Stimulated activated naive CD8-positive, alpha-beta T cell treated with anti-CD3 and anti-CD28 coated beads, Interleukin-15, Interleukin-2, amounts not matched to agents 100 ng/mL and 50 ng/mL, for 24 hours (primary cell): ENCODE data around the gene PLEKHJ1.
A peak's percentile ranks its signal among the peaks of the same experiment; 100 is the strongest.

Experiments used
- H3K27ac Mint-ChIP-seq: one replicate; pipeline ENCODE4 v1.8.0; 2021; ENCODE audit warnings: mild to moderate bottlenecking, mixed read lengths
- H3K27me3 Mint-ChIP-seq: one replicate; pipeline ENCODE4 v1.8.0; 2021; ENCODE audit warnings: mixed read lengths
- H3K36me3 Mint-ChIP-seq: one replicate; pipeline ENCODE4 v1.8.0; 2021; ENCODE audit warnings: low read depth, mixed read lengths
- H3K4me1 Mint-ChIP-seq: one replicate; pipeline ENCODE4 v1.8.0; 2021; ENCODE audit warnings: low read depth, mixed read lengths
- H3K4me3 Mint-ChIP-seq: one replicate; pipeline ENCODE4 v1.8.0; 2021; ENCODE audit warnings: mild to moderate bottlenecking, mixed read lengths
- H3K9me3 Mint-ChIP-seq: one replicate; pipeline ENCODE4 v1.8.0; 2021; ENCODE audit warnings: mixed read lengths

Gene PLEKHJ1

DNA sequence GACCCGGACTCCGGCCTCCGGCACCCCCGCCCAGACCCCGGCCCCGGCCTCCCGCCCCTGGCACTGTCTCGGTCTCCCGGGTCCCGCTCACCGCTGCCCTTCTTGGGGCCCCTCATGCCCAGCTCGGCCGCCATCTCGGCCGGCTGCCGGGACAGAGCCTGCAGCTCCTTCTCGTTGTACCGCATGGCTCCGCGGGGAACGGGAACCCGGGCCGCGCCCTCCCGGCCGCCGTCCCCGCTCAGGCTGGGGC lies 140 bp downstream of the PLEKHJ1 start:
- Mint-ChIP-seq H3K27me3 (peaks cover 4% of the 10 kb centered on the region), H3K4me3 (peak overlapping the region; percentile 98), H3K27ac (peak overlapping the region; percentile 99), H3K4me1 (peaks cover 62% of the 10 kb centered on the region), H3K9me3 (no peaks in the 10 kb centered on the region), H3K36me3 (peaks cover 55% of the 10 kb centered on the region)

DNA sequence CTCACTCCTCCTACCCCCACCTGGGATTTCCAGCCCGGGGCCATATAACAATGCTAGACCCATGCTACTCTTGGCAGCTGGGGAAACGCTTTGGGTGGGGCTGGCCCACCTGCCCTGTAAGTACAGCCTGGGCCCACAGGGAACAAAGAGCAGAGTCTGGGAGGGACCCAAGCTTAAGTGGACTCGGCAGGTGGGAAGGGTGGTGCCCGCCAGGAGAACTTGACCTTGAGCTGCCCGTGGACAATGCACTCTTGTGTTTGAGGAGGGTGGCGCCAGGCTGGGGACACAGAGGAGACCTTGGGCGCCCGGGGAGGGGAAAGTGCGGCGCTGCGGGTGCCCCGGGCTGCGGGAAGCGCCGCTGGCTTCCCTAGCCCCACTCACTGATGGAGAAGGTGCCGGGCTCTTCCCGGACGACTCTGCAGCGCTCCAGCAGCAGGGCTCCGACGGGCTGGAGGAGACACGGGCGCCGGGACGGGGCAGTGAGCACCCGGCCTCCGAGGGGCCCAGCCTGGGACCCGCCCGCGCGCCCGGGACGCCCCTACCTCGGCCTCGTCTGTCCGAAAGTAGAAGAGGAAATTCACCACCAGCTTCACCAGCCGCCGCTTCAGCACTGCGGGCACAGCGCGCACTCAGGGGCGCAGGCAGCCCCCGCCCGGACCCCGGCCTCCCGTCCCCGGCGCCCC lies 607 bp downstream of the PLEKHJ1 start:
- H3K4me3 Mint-ChIP-seq: peak overlapping the region; percentile 98
- H3K4me1 Mint-ChIP-seq: peaks cover 57% of the 10 kb centered on the region
- no peaks in the 10 kb centered on the region for H3K9me3 Mint-ChIP-seq
- H3K27me3 Mint-ChIP-seq: peaks cover 4% of the 10 kb centered on the region
- H3K36me3 Mint-ChIP-seq: peaks cover 52% of the 10 kb centered on the region
- H3K27ac Mint-ChIP-seq: peak overlapping the region; percentile 89

- Mint-ChIP-seq H3K36me3 (peaks cover 52% of the 10 kb centered on the region), H3K9me3 (no peaks in the 10 kb centered on the region), H3K4me1 (peaks cover 52% of the 10 kb centered on the region), H3K27me3 (peaks cover 4% of the 10 kb centered on the region), H3K4me3 (peak overlapping the region; percentile 98), H3K27ac (peak overlapping the region; percentile 89)
Measured at GRCh38 chr19:2234996-2235380, 1.1 kb downstream of the PLEKHJ1 start.

DNA sequence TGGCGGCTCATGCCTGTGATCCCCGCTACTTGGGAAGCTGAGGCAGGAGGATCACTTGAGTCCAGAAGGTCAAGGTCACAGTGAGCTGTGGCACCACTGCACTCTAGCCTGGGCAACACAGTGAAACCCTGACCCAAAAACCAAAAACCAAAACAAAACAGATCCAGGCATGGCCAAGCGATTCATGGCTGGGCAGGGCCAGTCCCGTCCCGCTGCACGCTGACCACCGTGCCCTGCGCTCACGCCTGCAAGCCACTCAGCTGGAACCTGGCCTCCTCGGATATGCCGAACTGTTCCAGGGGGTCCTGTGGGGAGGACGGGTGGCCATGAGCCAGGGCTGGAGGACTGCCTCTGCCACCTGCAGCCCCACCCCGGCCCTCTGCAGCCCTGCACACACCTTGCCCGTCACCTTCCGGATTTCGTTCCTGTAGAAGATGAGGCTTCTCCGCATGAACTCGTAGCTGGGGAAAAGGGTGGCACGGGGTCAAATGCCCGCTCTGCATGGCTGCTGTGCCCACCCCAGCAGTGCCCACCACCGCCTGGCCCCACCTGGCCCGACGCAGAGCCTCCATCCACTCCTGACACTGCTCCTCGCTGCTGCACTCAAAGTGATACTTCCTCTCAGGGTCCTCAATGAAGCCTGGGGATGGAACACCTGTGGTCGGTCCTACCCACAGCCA lies 2.4 kb downstream of the PLEKHJ1 start:
- H3K4me1 Mint-ChIP-seq: peaks cover 40% of the 10 kb centered on the region
- peaks cover 47% of the 10 kb centered on the region for H3K36me3 Mint-ChIP-seq

GRCh38 chr19:2232286-2233151 lies 3.6 kb downstream of the PLEKHJ1 start:
- Mint-ChIP-seq H3K4me3 (no peak overlapping the region), H3K27me3 (peaks cover 4% of the 10 kb centered on the region), H3K27ac (peak overlapping the region; percentile 70), H3K4me1 (peaks cover 28% of the 10 kb centered on the region), H3K9me3 (no peaks in the 10 kb centered on the region), H3K36me3 (peaks cover 35% of the 10 kb centered on the region)

More for the DNA sequence above, 2.4 kb downstream of the PLEKHJ1 start:
- Mint-ChIP-seq H3K27ac (peak overlapping the region; percentile 32), H3K27me3 (peaks cover 4% of the 10 kb centered on the region), H3K4me3 (peak overlapping the region; percentile 98), H3K9me3 (no peaks in the 10 kb centered on the region)

DNA sequence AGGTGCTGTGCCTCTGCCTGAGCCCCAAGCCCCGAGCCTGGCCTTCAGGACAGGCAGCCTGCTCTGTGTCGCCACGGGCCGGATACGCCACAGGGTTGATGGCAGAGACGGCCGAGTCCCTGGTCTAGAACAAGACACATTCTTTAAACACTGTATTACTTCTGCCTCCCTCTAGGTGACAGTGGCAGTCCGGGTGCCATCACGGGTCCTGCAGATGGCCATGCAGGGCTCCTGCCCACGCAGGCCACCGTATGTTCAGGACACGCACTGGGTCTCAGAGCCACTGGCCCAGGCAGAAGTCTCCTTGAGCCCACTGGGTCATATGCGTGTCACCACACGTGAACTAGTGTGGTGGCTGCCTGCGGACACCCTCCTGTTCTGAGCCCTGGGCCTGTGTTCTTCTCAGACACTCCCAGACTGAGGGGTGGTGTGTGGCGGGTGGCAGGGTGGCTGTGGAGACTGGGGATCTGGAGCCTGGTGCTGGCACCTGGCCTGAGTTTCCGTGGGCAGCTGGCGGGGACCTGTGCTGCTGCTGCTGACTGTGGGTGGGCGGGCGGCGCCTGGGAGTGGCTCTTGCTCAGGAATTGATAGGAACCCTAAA lies 4.4 kb downstream of the PLEKHJ1 start:
- H3K36me3 Mint-ChIP-seq: peaks cover 31% of the 10 kb centered on the region
- H3K27me3 Mint-ChIP-seq: peaks cover 4% of the 10 kb centered on the region
- H3K27ac Mint-ChIP-seq: peak overlapping the region; percentile 65
- H3K4me3 Mint-ChIP-seq: no peak overlapping the region
- no peaks in the 10 kb centered on the region for H3K9me3 Mint-ChIP-seq
- H3K4me1 Mint-ChIP-seq: peaks cover 25% of the 10 kb centered on the region

DNA sequence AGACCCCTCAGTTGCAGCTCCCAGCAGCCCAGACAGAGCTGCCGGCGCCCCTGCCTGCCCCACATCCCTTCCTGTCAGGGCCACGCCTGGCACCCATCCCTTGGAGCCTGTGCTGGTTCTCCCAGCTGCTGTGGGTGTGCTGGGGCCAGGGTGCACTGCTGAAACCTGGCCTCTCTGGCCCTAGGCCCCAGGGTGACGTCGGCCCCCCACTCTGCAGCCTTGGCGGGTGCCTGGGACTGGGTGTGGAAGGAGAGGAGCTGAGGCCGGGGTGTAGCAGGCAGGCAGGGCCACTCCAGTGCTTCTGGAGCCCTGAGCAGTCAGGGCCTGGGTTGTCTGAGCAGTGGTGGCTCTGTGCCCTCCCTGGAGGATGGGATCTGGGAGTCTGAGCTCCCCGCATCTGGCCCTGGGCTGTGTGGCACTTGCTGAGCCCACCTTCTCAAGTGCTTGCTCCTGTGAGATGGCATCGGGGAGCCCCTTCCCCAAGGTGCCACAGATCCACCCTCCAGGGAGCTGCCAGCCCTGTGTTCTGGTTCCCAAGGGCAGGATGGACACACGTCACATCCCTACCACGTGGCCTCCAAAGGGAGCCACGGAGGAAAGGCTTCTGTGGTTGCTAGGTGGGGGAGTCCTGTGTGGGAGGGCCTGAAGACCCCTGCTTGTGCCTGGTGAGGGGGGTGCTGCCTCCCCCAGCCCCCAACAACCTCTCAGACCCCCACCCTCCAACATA lies 5.2 kb downstream of the PLEKHJ1 start:
- peaks cover 19% of the 10 kb centered on the region for H3K4me1 Mint-ChIP-seq
- H3K36me3 Mint-ChIP-seq: peaks cover 26% of the 10 kb centered on the region
- no peaks in the 10 kb centered on the region for H3K9me3 Mint-ChIP-seq
- no peak overlapping the region for H3K4me3 Mint-ChIP-seq
- no peaks in the 10 kb centered on the region for H3K27me3 Mint-ChIP-seq
- H3K27ac Mint-ChIP-seq: no peak overlapping the region

GRCh38 chr19:2230033-2230531 lies 6.0 kb downstream of the PLEKHJ1 start:
- no peaks in the 10 kb centered on the region for H3K9me3 Mint-ChIP-seq
- peak overlapping the region; percentile 3 for H3K27ac Mint-ChIP-seq
- peaks cover 31% of the 10 kb centered on the region for H3K36me3 Mint-ChIP-seq
- H3K4me3 Mint-ChIP-seq: no peak overlapping the region
- H3K27me3 Mint-ChIP-seq: no peaks in the 10 kb centered on the region
- peaks cover 17% of the 10 kb centered on the region for H3K4me1 Mint-ChIP-seq

DNA sequence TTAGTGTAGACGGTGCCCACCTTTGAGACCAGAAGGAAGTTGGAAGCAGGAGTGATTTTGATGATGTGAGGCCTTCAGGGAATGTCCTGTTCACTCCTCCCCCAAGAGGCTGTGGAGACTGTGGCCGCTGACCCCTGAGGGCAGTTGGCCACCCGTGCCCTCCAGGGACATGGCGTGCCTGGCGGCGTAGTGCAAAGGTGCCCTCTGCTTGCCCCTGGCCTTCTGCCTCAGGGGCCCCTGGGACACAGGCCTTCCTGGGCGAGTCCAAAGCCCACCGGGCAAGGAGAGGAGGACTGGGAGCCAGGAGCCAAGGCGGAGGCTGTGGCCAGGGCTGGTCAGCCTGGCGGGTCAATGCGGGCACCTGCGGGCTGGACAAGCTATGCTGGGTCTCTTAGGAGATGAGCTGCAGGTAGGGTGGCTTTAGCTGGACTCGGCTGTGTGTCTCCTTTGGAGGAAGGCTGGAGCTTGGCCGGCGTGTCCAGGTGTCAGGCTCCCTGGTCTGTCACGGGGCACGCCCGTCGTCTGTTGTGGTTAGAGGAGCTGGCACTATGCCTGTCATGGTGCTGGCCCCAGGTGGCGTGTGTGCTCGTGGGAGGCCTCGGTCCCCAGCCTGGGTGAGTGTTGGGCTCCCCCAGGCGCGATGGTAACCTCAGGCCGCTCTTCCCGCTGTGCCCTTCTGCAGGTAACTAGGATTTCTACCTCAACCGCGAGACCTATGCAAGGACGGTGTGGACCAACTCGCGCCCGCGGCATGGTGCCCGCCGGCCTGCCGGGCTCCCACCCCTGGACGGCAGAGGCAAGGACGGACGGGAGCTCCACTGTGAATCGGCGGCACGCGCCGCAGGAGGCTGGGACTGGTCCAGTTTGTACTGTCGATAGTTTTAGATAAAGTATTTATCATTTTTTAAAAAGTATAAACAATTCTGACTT lies 6.8 kb downstream of the PLEKHJ1 start:
- H3K27ac Mint-ChIP-seq: no peak overlapping the region
- peaks cover 36% of the 10 kb centered on the region for H3K36me3 Mint-ChIP-seq
- no peaks in the 10 kb centered on the region for H3K9me3 Mint-ChIP-seq
- H3K4me1 Mint-ChIP-seq: peaks cover 10% of the 10 kb centered on the region
- no peaks in the 10 kb centered on the region for H3K27me3 Mint-ChIP-seq
- H3K4me3 Mint-ChIP-seq: no peak overlapping the region

DNA sequence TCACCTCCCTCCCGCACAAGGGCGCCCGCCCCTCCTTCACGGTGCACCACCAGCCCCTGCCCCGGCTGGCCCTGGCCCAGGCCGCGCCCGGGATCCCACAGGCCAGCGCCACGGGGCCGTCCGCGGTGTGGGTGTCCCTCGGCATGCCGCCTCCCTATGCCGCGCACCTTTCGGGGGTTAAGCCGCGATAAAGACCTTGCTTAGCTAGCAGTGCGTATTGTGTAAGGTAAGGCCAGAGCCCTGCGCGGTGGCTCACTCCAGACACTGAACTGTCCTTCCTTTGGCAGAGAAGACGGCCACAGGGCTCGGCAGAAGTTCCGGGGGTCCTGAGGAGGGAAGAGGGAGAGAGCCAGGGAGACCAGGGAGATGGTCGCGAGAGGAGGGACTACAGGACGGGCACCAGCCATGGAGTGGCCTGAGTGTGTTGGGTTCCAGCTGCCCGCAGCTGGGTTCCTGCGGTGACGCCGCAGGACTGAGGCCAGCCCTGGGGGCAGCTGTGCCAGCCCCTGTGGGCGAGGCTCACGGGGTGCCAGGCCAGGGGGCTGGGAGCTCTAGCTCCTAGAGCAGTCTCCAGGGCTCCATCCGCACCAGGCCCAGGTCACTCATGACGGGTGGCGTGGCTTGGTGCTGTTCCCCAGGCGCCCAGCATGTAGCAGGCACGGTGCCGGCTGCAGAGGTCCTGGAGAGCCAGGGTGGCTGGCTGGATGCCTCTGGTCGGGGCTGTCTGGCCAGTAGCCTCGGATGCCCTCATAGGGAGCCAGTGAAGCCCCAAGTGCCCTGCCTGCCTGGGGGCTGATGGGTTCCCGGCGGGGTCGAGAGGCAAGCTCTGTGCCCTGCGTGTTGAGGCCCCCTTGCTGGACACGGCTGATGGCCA lies 7.7 kb downstream of the PLEKHJ1 start:
- Mint-ChIP-seq H3K36me3 (peaks cover 39% of the 10 kb centered on the region), H3K4me3 (no peak overlapping the region)

GRCh38 chr19:2227415-2228156 lies 8.5 kb downstream of the PLEKHJ1 start:
- H3K27me3 Mint-ChIP-seq: no peaks in the 10 kb centered on the region
- no peak overlapping the region for H3K27ac Mint-ChIP-seq
- H3K4me1 Mint-ChIP-seq: peaks cover 7% of the 10 kb centered on the region
- peaks cover 39% of the 10 kb centered on the region for H3K36me3 Mint-ChIP-seq
- no peaks in the 10 kb centered on the region for H3K9me3 Mint-ChIP-seq
- H3K4me3 Mint-ChIP-seq: no peak overlapping the region

More for the DNA sequence above, 7.7 kb downstream of the PLEKHJ1 start:
- H3K9me3 Mint-ChIP-seq: no peaks in the 10 kb centered on the region
- H3K27ac Mint-ChIP-seq: no peak overlapping the region
- peaks cover 11% of the 10 kb centered on the region for H3K4me1 Mint-ChIP-seq
- no peaks in the 10 kb centered on the region for H3K27me3 Mint-ChIP-seq

DNA sequence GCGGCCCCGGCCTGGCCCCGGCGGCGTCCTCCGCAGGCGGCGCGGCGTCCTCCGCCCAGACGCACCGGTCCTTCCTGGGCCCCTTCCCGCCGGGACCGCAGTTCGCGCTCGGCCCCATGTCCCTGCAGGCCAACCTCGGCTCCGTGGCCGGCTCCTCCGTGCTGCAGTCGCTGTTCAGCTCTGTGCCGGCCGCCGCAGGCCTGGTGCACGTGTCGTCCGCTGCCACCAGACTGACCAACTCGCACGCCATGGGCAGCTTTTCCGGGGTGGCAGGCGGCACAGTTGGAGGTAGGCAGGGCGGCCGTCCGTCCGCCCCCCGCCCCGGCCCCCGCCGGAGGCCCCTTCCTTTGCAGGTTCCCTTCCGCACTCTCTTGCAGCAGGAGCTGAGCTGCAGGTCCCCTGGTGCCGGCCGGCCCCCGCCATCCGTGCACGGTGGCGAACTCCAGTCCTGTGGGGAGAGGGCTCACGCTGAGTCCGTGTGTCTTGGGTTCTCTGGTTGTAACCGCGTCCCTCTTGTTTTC lies 9.2 kb downstream of the PLEKHJ1 start:
- no peak overlapping the region for H3K27ac Mint-ChIP-seq
- no peak overlapping the region for H3K4me3 Mint-ChIP-seq
- H3K9me3 Mint-ChIP-seq: no peaks in the 10 kb centered on the region
- H3K36me3 Mint-ChIP-seq: peaks cover 39% of the 10 kb centered on the region
- H3K27me3 Mint-ChIP-seq: no peaks in the 10 kb centered on the region
- H3K4me1 Mint-ChIP-seq: peaks cover 7% of the 10 kb centered on the region
